Esophagus muscularis mucosa (tissue), 4 donors: ENCODE measurements around the gene LTC4S. TPM values are rescaled to one million over a fixed set of nuclear protein-coding genes. Genes with fewer than 3 reads are reported as not detected.
A peak's percentile ranks its signal among the peaks of the same experiment; 100 is the strongest.

Experiments
- DNase-seq: peaks from one replicate; pipeline ENCODE4 v3.0.0-alpha.2; 2017; ENCODE audit errors: extremely low spot score
- H3K27ac ChIP-seq, 4 donors: fragments of 200-600 bp; sonication (generic); replicated peaks in 1 of 4; 1 replicate in 3 of 4; 2 replicates in 1 of 4; pipeline ENCODE4 v1.5.1; 2016 to 2019; ENCODE audit warnings: mild to moderate bottlenecking in 1 of 4
- H3K27me3 ChIP-seq, 4 donors: fragments of 200-600 bp; sonication (generic); one replicate each; pipeline versions ENCODE4 v1.5.1 to v1.6.0; 2016 to 2019
- H3K36me3 ChIP-seq, 4 donors: fragments of 200-600 bp; sonication (generic); one replicate each; pipeline ENCODE4 v1.5.1; 2016 to 2019
- H3K4me1 ChIP-seq, 4 donors: fragments of 200-600 bp; sonication (generic); one replicate each; pipeline ENCODE4 v1.5.1; 2016 to 2019
- H3K4me3 ChIP-seq, 4 donors: fragments of 200-600 bp; sonication (generic); 1 replicate in 2 of 4; 2 replicates in 2 of 4; pipeline ENCODE4 v1.5.1; 2016 to 2019; ENCODE audit warnings: mild to moderate bottlenecking in 4 of 4, moderate library complexity in 1 of 4
- H3K9me3 ChIP-seq, 4 donors: fragments of 200-600 bp; sonication (generic); 1 replicate in 3 of 4; 2 replicates in 1 of 4; pipeline ENCODE4 v1.5.1; 2016 to 2019
- CTCF ChIP-seq, 3 experiments: fragments of 200-600 bp in 2 of 3; fragments of 450-650 bp in 1 of 3; sonication (generic) in 2 of 3; IDR thresholded peaks; one replicate each; pipeline ENCODE4 v1.5.1; 2017 to 2019; ENCODE audit warnings: antibody characterized with exemption in 3 of 3, mild to moderate bottlenecking in 2 of 3, moderate library complexity in 1 of 3
- EP300 ChIP-seq: sonication (generic); formaldehyde crosslinking; IDR thresholded peaks from one replicate; pipeline ENCODE4 v1.6.1; 2017; ENCODE audit warnings: antibody characterized with exemption
- POLR2A ChIP-seq: fragments of 450-650 bp; IDR thresholded peaks from one replicate; pipeline ENCODE4 v1.6.1; 2017; ENCODE audit warnings: antibody characterized with exemption, moderate library complexity, mild to moderate bottlenecking, low read depth
- POLR2AphosphoS5 ChIP-seq, 2 donors: sonication (generic); formaldehyde crosslinking; IDR thresholded peaks; one replicate each; pipeline ENCODE4 v1.6.1; 2017; ENCODE audit warnings: antibody characterized with exemption in 2 of 2
- WGBS: methylation state at CpG from one replicate; pipeline ENCODE4 v1.1.5; 2018; 5-methylcytosine and 5-hydroxymethylcytosine counted together
- intact Hi-C: fragments of 100-400 bp; cut with DNase I; formaldehyde crosslinking; loops from one replicate; pipeline ENCODE4 v1.15.1; 2023
- total RNA-seq, 4 donors: library from RNA; depleted of rRNA; stranded (reverse); fragments of >200 nt; gene quantifications; one replicate each; pipeline versions ENCODE4 v1.1.0 to v1.2.1, GENCODE V29; 2016

LTC4S gene
- total RNA-seq, 4 donors from 2014 or later, result 7.9 to 15.2 (median 12.8) TPM

- 74% methylated on average over 24 of the region's 67 CpGs for WGBS
- Histone ChIP-seq H3K4me1 (peaks cover 48 to 63% (median 54%) of the 10 kb centered on the region in 4 donors), H3K36me3 (peaks cover 38 to 56% (median 46%) of the 10 kb centered on the region in 4 donors), H3K27me3 (no peaks in the 10 kb centered on the region), H3K9me3 (no peaks in the 10 kb centered on the region), H3K4me3 (no peak overlapping the region), H3K27ac (no peak overlapping the region)
- no peak for DNase-seq
- TF ChIP-seq CTCF (IDR thresholded peaks at IDR 0.05) (peak; percentile 67 to 83 (median 69)), POLR2AphosphoS5 (IDR thresholded peaks at IDR 0.05) (peak; percentile 43), EP300 (no peak)
- intact Hi-C loops, result no loop called here
Observed at GRCh38 chr5:179801304-179802206, 7.8 kb downstream of the LTC4S start.

- Histone ChIP-seq H3K4me3 (no peak overlapping the region), H3K27me3 (no peaks in the 10 kb centered on the region), H3K36me3 (peaks cover 36 to 49% (median 43%) of the 10 kb centered on the region in 4 donors), H3K9me3 (no peaks in the 10 kb centered on the region), H3K4me1 (peaks cover 41 to 56% (median 48%) of the 10 kb centered on the region in 4 donors), H3K27ac (no peak overlapping the region)
- no peak for TF ChIP-seq EP300
- TF ChIP-seq CTCF (IDR thresholded peaks at IDR 0.05), result no peak
- no peak for TF ChIP-seq POLR2A
- no peak for TF ChIP-seq POLR2AphosphoS5 (IDR thresholded peaks at IDR 0.05)
- no peak for DNase-seq
- WGBS, result 81% methylated on average over 10 of the region's 19 CpGs
- intact Hi-C loops, result no loop called here
Observed at GRCh38 chr5:179802207-179802883, 8.6 kb downstream of the LTC4S start.

GRCh38 chr5:179802950-179803562 is 9.3 kb downstream of the LTC4S start:
- Histone ChIP-seq H3K36me3 (peaks cover 29 to 42% (median 36%) of the 10 kb centered on the region in 4 donors), H3K4me3 (no peak overlapping the region), H3K9me3 (no peaks in the 10 kb centered on the region), H3K4me1 (peaks cover 46 to 63% (median 54%) of the 10 kb centered on the region in 4 donors), H3K27ac (peak overlapping the region in 1 of 4 donors; percentile 5), H3K27me3 (no peaks in the 10 kb centered on the region)
- WGBS, result 77% methylated on average over 10 of the region's 11 CpGs
- TF ChIP-seq CTCF (IDR thresholded peaks at IDR 0.05), result no peak
- TF ChIP-seq EP300, result no peak
- TF ChIP-seq POLR2A, result no peak
- no peak for TF ChIP-seq POLR2AphosphoS5 (IDR thresholded peaks at IDR 0.05)
- intact Hi-C loops, result no loop called here
- no peak for DNase-seq

GRCh38 chr5:179803651-179804554 is 10.1 kb downstream of the LTC4S start:
- H3K27ac ChIP-seq, result peak overlapping the region in 1 of 4 donors; percentile 5
- intact Hi-C loops, result no loop called here
- WGBS, result 51% methylated on average over 11 of the region's 18 CpGs
- no peaks in the 10 kb centered on the region for H3K9me3 ChIP-seq
- no peaks in the 10 kb centered on the region for H3K27me3 ChIP-seq
- TF ChIP-seq CTCF (IDR thresholded peaks at IDR 0.05) (no peak), POLR2A (no peak), POLR2AphosphoS5 (IDR thresholded peaks at IDR 0.05) (no peak), EP300 (no peak)
- H3K4me3 ChIP-seq, result no peak overlapping the region
- peaks cover 46 to 64% (median 56%) of the 10 kb centered on the region in 4 donors for H3K4me1 ChIP-seq
- DNase-seq, result no peak
- H3K36me3 ChIP-seq, result peaks cover 21 to 34% (median 28%) of the 10 kb centered on the region in 4 donors
